A549 treated with Mapracorat at 1 μM for 4 hours (cell line): Measurements from ENCODE around the gene GIMAP6. TPM values are rescaled to one million over a fixed set of nuclear protein-coding genes. Genes with fewer than 3 reads are reported as not detected.

Experiments
- total RNA-seq: library from RNA; stranded (reverse); fragments of 200-300 nt; extraction: Qiagen RNA extraction; gene quantifications from 5 replicates; pipeline ENCODE4 v1.2.3, GENCODE V29; 2022

The GIMAP6 gene
- total RNA-seq = not detected in 5 replicates

GRCh38 chr7:150631866-150632864 lies at the start of gene GIMAP6:
GIMAP6 (minus strand) TSS chr7:150632385; CDS start chr7:150630142, 2,243 bp downstream.

Other genes starting within 250 kb of the GIMAP6 start
- not detected in 5 replicates for gene GIMAP8, start 181.8 kb downstream of the GIMAP6 start, total RNA-seq
- gene GIMAP7, start 117.5 kb downstream of the GIMAP6 start, total RNA-seq = not detected in 5 replicates
- not detected in 5 replicates for gene GIMAP4, start 65.0 kb downstream of the GIMAP6 start, total RNA-seq
- not detected in 5 replicates for gene GIMAP2, start 53.3 kb upstream of the GIMAP6 start, total RNA-seq
- gene GIMAP1, start 84.2 kb upstream of the GIMAP6 start, total RNA-seq = not detected in 5 replicates
- 0.08 TPM in 1 of 5 replicates, not detected in the others for gene GIMAP5, start 105.0 kb upstream of the GIMAP6 start, total RNA-seq
- gene TMEM176B, start 168.0 kb upstream of the GIMAP6 start, total RNA-seq = 0.15 to 0.23 TPM (median 0.19 TPM) in 3 of 5 replicates, not detected in the others
- gene TMEM176A, start 168.4 kb upstream of the GIMAP6 start, total RNA-seq = not detected in 5 replicates
- gene AOC1, start 220.1 kb upstream of the GIMAP6 start, total RNA-seq = 0.05 to 0.32 TPM (median 0.13 TPM) in 3 of 5 replicates, not detected in the others